ENCODE measurements around the gene BCO2.
"Not testable (repeated sequence)": the region's sequence is repeated elsewhere in the genome, so short reads cannot be mapped to it uniquely, and the experiment has no call there.

BCO2 gene

GRCh38 chr11:112174789-112175598 lies at the start of gene BCO2:
Gene BCO2 (plus strand): TSS chr11:112175512. CDS start chr11:112175602, 90 bp downstream.
- DNase-seq = peak; percentile 47 to 55

- no peak for DNase-seq
Measured at GRCh38 chr11:112127056-112127455, 48.3 kb upstream of the BCO2 start.

- DNase-seq = no peak
Measured at GRCh38 chr11:112128483-112129121, 46.7 kb upstream of the BCO2 start.

GRCh38 chr11:112129656-112130055 lies 45.7 kb upstream of the BCO2 start:
- DNase-seq = no peak

GRCh38 chr11:112132737-112133136 lies 42.6 kb upstream of the BCO2 start:
- no peak for DNase-seq

- DNase-seq = no peak
Measured at GRCh38 chr11:112134473-112134872, 40.8 kb upstream of the BCO2 start.

- no peak for DNase-seq
Measured at GRCh38 chr11:112143597-112143996, 31.7 kb upstream of the BCO2 start.

- DNase-seq = no peak
Measured at GRCh38 chr11:112150517-112150916, 24.8 kb upstream of the BCO2 start.

GRCh38 chr11:112156153-112156955 lies 19.0 kb upstream of the BCO2 start:
- DNase-seq = no peak

- DNase-seq = no peak
Measured at GRCh38 chr11:112156956-112157766, 18.2 kb upstream of the BCO2 start.

GRCh38 chr11:112159098-112160065 lies 15.9 kb upstream of the BCO2 start:
- no peak for DNase-seq

GRCh38 chr11:112160091-112160848 lies 15.0 kb upstream of the BCO2 start:
- DNase-seq = no peak

- DNase-seq = no peak
Measured at GRCh38 chr11:112161012-112161411, 14.3 kb upstream of the BCO2 start.

- DNase-seq = not testable (repeated sequence)
Measured at GRCh38 chr11:112162200-112162599, 13.1 kb upstream of the BCO2 start.

GRCh38 chr11:112162761-112163546 lies 12.4 kb upstream of the BCO2 start:
- DNase-seq = no peak

GRCh38 chr11:112163875-112164685 lies 11.2 kb upstream of the BCO2 start, which contains the start of gene IL18:
Gene IL18 (minus strand): TSS chr11:112164094. CDS start chr11:112155053, 9,041 bp downstream.
- DNase-seq = no peak

- DNase-seq = no peak
Measured at GRCh38 chr11:112165049-112165448, 10.3 kb upstream of the BCO2 start.

- DNase-seq = no peak
Measured at GRCh38 chr11:112166562-112166961, 8.8 kb upstream of the BCO2 start.

- DNase-seq = no peak
Measured at GRCh38 chr11:112167145-112167544, 8.2 kb upstream of the BCO2 start, which contains the start of gene TEX12. Gene TEX12 (plus strand): TSS chr11:112167372. CDS start chr11:112169269, 1,897 bp downstream.

Data from activated T-cell treated with anti-CD3 and anti-CD28 coated beads, Interleukin-2, amount 50 U/mL, for 48 hours (primary cell).